Neural progenitor cell (in vitro differentiated cells): Measurements from ENCODE around the gene ANXA10.

Experiments used
- CTCF ChIP-seq: fragments of 200-600 bp; sonication (generic); IDR thresholded peaks from 2 replicates; pipeline ENCODE4 v1.5.1; 2017; ENCODE audit warnings: antibody characterized with exemption, mild to moderate bottlenecking
- EZH2 ChIP-seq: fragments of 200-600 bp; sonication (generic); IDR thresholded peaks from 2 replicates; pipeline ENCODE4 v1.6.1; 2017; ENCODE audit warnings: antibody characterized with exemption, mild to moderate bottlenecking, moderate library complexity

- TF ChIP-seq CTCF = no peak
- no peak for TF ChIP-seq EZH2
Measured at GRCh38 chr4:168212656-168213055, 120.3 kb downstream of the ANXA10 start.
